Thymus (tissue), 11 donors: Measurements from ENCODE around the gene ERAS. TPM values are rescaled to one million over a fixed set of nuclear protein-coding genes. Genes with fewer than 3 reads are reported as not detected.
"Not testable (repeated sequence)": the region's sequence is repeated elsewhere in the genome, so short reads cannot be mapped to it uniquely, and the experiment has no call there.

Experiments used
- DNase-seq, 9 donors: peaks; one replicate each; pipeline ENCODE4 v3.0.0-alpha.2; 2013; ENCODE audit warnings: low spot score in 9 of 9, low read depth in 6 of 9, missing footprints in 1 of 9
- H3K27ac ChIP-seq, 2 donors: one replicate each; pipeline ENCODE4 v1.5.1; 2013; ENCODE audit warnings: control low read depth in 1 of 2, low read depth in 1 of 2, low read length in 1 of 2, mild to moderate bottlenecking in 1 of 2, moderate library complexity in 1 of 2
- H3K27me3 ChIP-seq, 2 donors: one replicate each; pipeline ENCODE4 v1.5.1; 2013; ENCODE audit warnings: low read length in 1 of 2; ENCODE audit not compliant: control insufficient read depth in 2 of 2, insufficient read depth in 1 of 2
- H3K36me3 ChIP-seq, 2 donors: one replicate each; pipeline ENCODE4 v1.5.1; 2013; ENCODE audit warnings: low read length in 1 of 2, mild to moderate bottlenecking in 1 of 2, moderate library complexity in 1 of 2; ENCODE audit not compliant: control insufficient read depth in 2 of 2, insufficient read depth in 2 of 2
- H3K4me1 ChIP-seq, 2 donors: one replicate each; pipeline ENCODE4 v1.5.1; 2013; ENCODE audit warnings: low read length in 2 of 2; ENCODE audit not compliant: control insufficient read depth in 2 of 2, insufficient read depth in 2 of 2
- H3K4me3 ChIP-seq, 2 donors: one replicate each; pipeline ENCODE4 v1.5.1; 2013; ENCODE audit warnings: low read length in 2 of 2, control low read depth in 1 of 2, mild to moderate bottlenecking in 1 of 2
- H3K9me3 ChIP-seq, 2 donors: one replicate each; pipeline ENCODE4 v1.5.1; 2013; ENCODE audit warnings: low read length in 1 of 2, mild to moderate bottlenecking in 1 of 2; ENCODE audit not compliant: control insufficient read depth in 2 of 2, insufficient read depth in 1 of 2
- WGBS: extraction: QIAGEN DNeasy Blood & Tissue Kit; methylation state at CpG from one replicate; pipeline ENCODE4 v1.1.7; 2013; 5-methylcytosine and 5-hydroxymethylcytosine counted together
- polyA plus RNA-seq: library from polyadenylated mRNA; stranded (reverse); fragments of 200-250 nt; gene quantifications from one replicate; pipeline ENCODE4 v1.2.3, GENCODE V29; 2013
- total RNA-seq: library from RNA; stranded (reverse); fragments of 120-200 nt; gene quantifications from one replicate; pipeline ENCODE4 v1.2.4, GENCODE V29; 2013
- donor health status: healthy.

Gene ERAS
- total and polyA plus RNA-seq, 2 donors = 0.09 TPM; not detected in 1

DNA sequence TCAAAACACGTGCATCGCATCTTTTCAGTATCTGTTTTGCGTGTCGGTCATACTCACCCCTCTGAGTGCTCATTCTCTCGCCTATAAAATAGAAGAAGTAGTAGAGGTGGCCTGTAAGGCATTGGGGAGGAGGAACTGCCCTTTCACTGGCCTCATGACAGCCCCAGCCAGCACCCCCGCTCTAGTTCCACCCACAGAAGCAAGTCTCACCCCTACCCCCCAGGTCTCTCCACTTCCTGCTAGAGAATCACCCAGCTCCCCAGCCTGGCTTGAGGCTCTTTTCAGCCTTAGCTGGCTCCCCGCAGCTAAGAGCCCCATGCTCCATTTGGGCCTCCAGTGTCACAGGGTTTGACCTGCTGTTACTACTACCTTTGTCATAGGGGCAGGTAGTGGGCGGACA, 12.7 kb upstream of the ERAS start:
- Histone ChIP-seq H3K4me3 (no peak overlapping the region), H3K36me3 (peaks cover 8 to 30% of the 10 kb centered on the region in 2 donors), H3K27ac (no peak overlapping the region), H3K9me3 (no peaks in the 10 kb centered on the region), H3K4me1 (no peaks in the 10 kb centered on the region), H3K27me3 (no peaks in the 10 kb centered on the region)
- 97% methylated on average over 8 of the region's 8 CpGs for WGBS
- DNase-seq = no peak

GRCh38 chrX:48814722-48815121, 11.6 kb upstream of the ERAS start:
- no peak for DNase-seq
- Histone ChIP-seq H3K27ac (no peak overlapping the region), H3K4me1 (no peaks in the 10 kb centered on the region), H3K9me3 (no peaks in the 10 kb centered on the region), H3K36me3 (peaks cover 8 to 36% of the 10 kb centered on the region in 2 donors), H3K4me3 (no peak overlapping the region), H3K27me3 (no peaks in the 10 kb centered on the region)
- WGBS = over 99% methylated on average over 8 of the region's 8 CpGs

DNA sequence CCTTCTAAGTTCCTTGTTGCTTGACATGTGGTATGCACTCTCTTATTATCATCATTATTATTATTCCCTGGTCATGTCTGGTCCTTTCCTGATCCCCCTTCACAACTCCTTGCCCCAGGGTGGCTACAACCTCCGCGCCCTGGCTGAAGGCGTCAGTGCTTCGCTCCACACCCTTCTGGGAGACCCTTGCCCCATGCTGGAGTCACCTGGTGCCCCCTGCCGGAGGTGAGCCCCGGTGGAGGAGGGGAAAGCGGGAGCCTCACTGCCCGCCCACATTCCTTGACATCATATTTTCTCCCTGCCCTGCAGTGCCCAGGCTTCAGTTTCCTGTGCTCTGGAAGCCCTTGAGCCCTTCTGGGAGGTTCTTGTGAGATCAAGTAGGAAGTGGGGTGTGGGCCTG, 11.0 kb upstream of the ERAS start:
- peaks cover 10 to 36% of the 10 kb centered on the region in 2 donors for H3K36me3 ChIP-seq
- H3K4me1 ChIP-seq = no peaks in the 10 kb centered on the region
- H3K27ac ChIP-seq = no peak overlapping the region
- WGBS = over 99% methylated on average over 8 of the region's 8 CpGs
- no peak for DNase-seq
- no peaks in the 10 kb centered on the region for H3K9me3 ChIP-seq
- no peaks in the 10 kb centered on the region for H3K27me3 ChIP-seq
- H3K4me3 ChIP-seq = no peak overlapping the region

DNA sequence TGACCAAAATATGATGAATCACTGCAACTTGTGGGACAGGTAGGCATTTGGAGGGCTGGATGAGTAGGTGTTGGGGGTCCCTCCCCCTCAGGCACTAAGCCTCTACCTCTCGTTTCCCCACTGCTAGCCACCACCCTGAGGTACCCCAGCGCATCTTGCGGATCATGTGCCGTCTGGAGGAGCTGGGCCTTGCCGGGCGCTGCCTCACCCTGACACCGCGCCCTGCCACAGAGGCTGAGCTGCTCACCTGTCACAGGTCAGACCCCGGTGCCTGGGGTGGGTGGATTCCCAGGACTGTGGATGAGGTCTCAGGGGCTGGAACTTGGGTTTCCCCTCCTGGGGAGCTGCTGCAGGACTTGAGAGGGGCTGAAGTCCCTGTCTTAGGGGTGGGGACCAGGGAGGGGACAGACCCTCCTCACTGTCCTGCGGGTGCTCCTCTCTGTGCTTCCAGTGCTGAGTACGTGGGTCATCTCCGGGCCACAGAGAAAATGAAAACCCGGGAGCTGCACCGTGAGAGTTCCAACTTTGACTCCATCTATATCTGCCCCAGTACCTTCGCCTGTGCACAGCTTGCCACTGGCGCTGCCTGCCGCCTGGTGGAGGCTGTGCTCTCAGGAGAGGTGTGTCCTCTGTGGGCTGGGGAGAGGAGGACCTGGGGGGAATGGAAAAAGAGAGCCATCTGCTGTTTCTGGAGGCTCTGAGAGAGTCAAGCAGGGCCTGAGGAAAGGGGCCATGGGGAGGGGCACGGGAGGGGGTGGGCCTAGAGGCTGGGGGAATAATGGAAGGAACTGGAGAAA, 10.1 kb upstream of the ERAS start:
- Histone ChIP-seq H3K27ac (no peak overlapping the region), H3K4me3 (no peak overlapping the region), H3K36me3 (peaks cover 14 to 36% of the 10 kb centered on the region in 2 donors), H3K4me1 (no peaks in the 10 kb centered on the region), H3K9me3 (no peaks in the 10 kb centered on the region), H3K27me3 (no peaks in the 10 kb centered on the region)
- 98% methylated on average over 18 of the region's 18 CpGs for whole genome bisulfite sequencing
- no peak for DNase-seq

GRCh38 chrX:48818098-48818497, 8.2 kb upstream of the ERAS start:
- no peaks in the 10 kb centered on the region for H3K4me1 ChIP-seq
- no peaks in the 10 kb centered on the region for H3K9me3 ChIP-seq
- H3K27me3 ChIP-seq = no peaks in the 10 kb centered on the region
- 97% methylated on average over 16 of the region's 16 CpGs for WGBS
- H3K4me3 ChIP-seq = no peak overlapping the region
- no peak overlapping the region for H3K27ac ChIP-seq
- peaks cover 14 to 47% of the 10 kb centered on the region in 2 donors for H3K36me3 ChIP-seq
- no peak for DNase-seq

GRCh38 chrX:48818866-48819265, 7.4 kb upstream of the ERAS start:
- Histone ChIP-seq H3K36me3 (peaks cover 21 to 49% of the 10 kb centered on the region in 2 donors), H3K4me1 (no peaks in the 10 kb centered on the region), H3K27me3 (no peaks in the 10 kb centered on the region), H3K9me3 (no peaks in the 10 kb centered on the region), H3K27ac (no peak overlapping the region), H3K4me3 (no peak overlapping the region)
- 97% methylated on average over 4 of the region's 4 CpGs for WGBS
- no peak for DNase-seq

DNA sequence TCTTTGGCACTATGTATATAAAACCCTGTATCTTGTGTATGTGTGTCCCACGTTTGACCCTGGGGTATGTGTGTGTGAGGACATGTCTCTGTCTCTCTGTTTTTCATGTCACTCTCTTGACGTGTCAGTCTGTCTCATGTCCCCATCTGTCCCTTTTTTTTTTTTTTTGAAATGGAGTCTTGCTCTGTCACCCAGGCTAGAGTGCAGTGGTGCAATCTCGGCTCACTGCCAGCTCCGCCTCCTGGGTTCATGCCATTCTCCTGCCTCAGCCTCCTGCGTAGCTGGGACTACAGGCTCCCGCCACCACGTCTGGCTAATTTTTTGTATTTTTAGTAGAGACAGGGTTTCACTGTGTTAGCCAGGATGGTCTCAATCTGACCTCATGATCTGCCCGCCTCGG, 6.9 kb upstream of the ERAS start:
- H3K4me3 ChIP-seq, H3K9me3 ChIP-seq, H3K4me1 ChIP-seq, H3K27ac ChIP-seq, H3K27me3 ChIP-seq, DNase-seq: not testable (repeated sequence)
- H3K36me3 ChIP-seq = peaks cover 22 to 51% of the 10 kb centered on the region in 2 donors
- 98% methylated on average over 9 of the region's 9 CpGs for WGBS

GRCh38 chrX:48823053-48823452, 3.3 kb upstream of the ERAS start:
- no peaks in the 10 kb centered on the region for H3K4me1 ChIP-seq
- H3K27me3 ChIP-seq = peaks cover 15 to 28% of the 10 kb centered on the region in 2 donors
- H3K9me3 ChIP-seq = peaks cover 0 to 14% of the 10 kb centered on the region in 2 donors
- H3K36me3 ChIP-seq = peaks cover 20 to 32% of the 10 kb centered on the region in 2 donors
- no peak overlapping the region for H3K27ac ChIP-seq
- DNase-seq = no peak
- no peak overlapping the region for H3K4me3 ChIP-seq
- 95% methylated on average over 6 of the region's 6 CpGs for WGBS

- Histone ChIP-seq H3K27me3 (peaks cover 15 to 37% of the 10 kb centered on the region in 2 donors), H3K36me3 (peaks cover 20 to 21% of the 10 kb centered on the region in 2 donors), H3K4me3 (no peak overlapping the region), H3K4me1 (no peaks in the 10 kb centered on the region), H3K27ac (no peak overlapping the region), H3K9me3 (peaks cover 0 to 14% of the 10 kb centered on the region in 2 donors)
- 97% methylated on average over 8 of the region's 8 CpGs for WGBS
- no peak for DNase-seq
Observed at GRCh38 chrX:48824066-48824465, 2.2 kb upstream of the ERAS start.
